Right kidney (tissue), 1 donor: ENCODE results near the gene IGIP.
"Not testable (repeated sequence)": the region's sequence is repeated elsewhere in the genome, so short reads cannot be mapped to it uniquely, and the experiment has no call there.

Source experiments
- DNase-seq: peaks from one replicate; pipeline ENCODE4 v3.0.0-alpha.2; 2016

Gene IGIP

GRCh38 chr5:140141241-140141640 is 15.5 kb downstream of the IGIP start:
- no peak for DNase-seq

- DNase-seq: no peak
Observed at GRCh38 chr5:140142246-140142645, 16.5 kb downstream of the IGIP start.

GRCh38 chr5:140142856-140143255 is 17.1 kb downstream of the IGIP start:
- no peak for DNase-seq

- no peak for DNase-seq
Observed at GRCh38 chr5:140143521-140144258, 18.0 kb downstream of the IGIP start.

- no peak for DNase-seq
Observed at GRCh38 chr5:140145256-140145655, 19.5 kb downstream of the IGIP start.

- peak; percentile 82 for DNase-seq
Observed at GRCh38 chr5:140145818-140146522, 20.2 kb downstream of the IGIP start.

- DNase-seq: no peak
Observed at GRCh38 chr5:140146523-140146842, 20.7 kb downstream of the IGIP start.

- DNase-seq: no peak
Observed at GRCh38 chr5:140147460-140147859, 21.7 kb downstream of the IGIP start.

GRCh38 chr5:140148508-140148907 is 22.8 kb downstream of the IGIP start:
- no peak for DNase-seq

GRCh38 chr5:140150201-140150600 is 24.5 kb downstream of the IGIP start:
- DNase-seq: no peak

GRCh38 chr5:140151144-140152021 is 25.6 kb downstream of the IGIP start:
- no peak for DNase-seq

GRCh38 chr5:140152022-140152999 is 26.6 kb downstream of the IGIP start:
- DNase-seq: no peak

- DNase-seq: no peak
Observed at GRCh38 chr5:140153255-140153654, 27.5 kb downstream of the IGIP start.

GRCh38 chr5:140153905-140154304 is 28.2 kb downstream of the IGIP start:
- no peak for DNase-seq

- DNase-seq: not testable (repeated sequence)
Observed at GRCh38 chr5:140154710-140155381, 29.1 kb downstream of the IGIP start.

- DNase-seq: peak; percentile 78
Observed at GRCh38 chr5:140157032-140157781, 31.5 kb downstream of the IGIP start.

GRCh38 chr5:140159014-140159927 is 33.5 kb downstream of the IGIP start:
- no peak for DNase-seq

- DNase-seq: no peak
Observed at GRCh38 chr5:140162275-140162674, 36.5 kb downstream of the IGIP start.

GRCh38 chr5:140162781-140163180 is 37.0 kb downstream of the IGIP start:
- DNase-seq: no peak
